Left colon (tissue), 2 donors: Measurements from ENCODE around the gene GRIA4. TPM values are rescaled to one million over a fixed set of nuclear protein-coding genes. Genes with fewer than 3 reads are reported as not detected.

Experiments used
- ATAC-seq: fragments of 200-7000 bp; cut with Tn5 transposase; one replicate; pipeline ENCODE4 v1.9.1; 2020; ENCODE audit warnings: mild to moderate bottlenecking, moderate library complexity
- DNase-seq, 2 donors: peaks; one replicate each; pipeline ENCODE4 v3.0.0-alpha.2; 2020
- intact Hi-C, 2 donors: fragments of 100-400 bp; cut with DNase I in 1 of 2; cut with micrococcal nuclease in 1 of 2; formaldehyde crosslinking; loops; one replicate each; pipeline versions ENCODE4 v1.11.2 to v1.14.0; 2022; cut with DNase I, micrococcal nuclease
- long read RNA-seq: library from polyadenylated mRNA; unstranded; transcript quantifications from one replicate; pipeline ENCODE4 v2.0.0, GENCODE V29; 2021
- total RNA-seq, 2 donors: library from RNA; stranded (reverse); fragmentation: NEBNext Ultra II Directional; extraction: Animal tissue kit (Norgen Biotek cat#: 25700); gene quantifications; one replicate each; pipeline ENCODE4 v1.2.1, GENCODE V29; 2021
- donor health status: DM: no; HTN: no; CAD: no.
- donor health status: DM: yes; HTN: yes; CAD: no.

The GRIA4 gene
- total RNA-seq, result 1 to 10 TPM in 1 of 2 donors, under 1 TPM in 1; 0.89 to 2.5 TPM
- long read RNA-seq, result 0 reads

DNA sequence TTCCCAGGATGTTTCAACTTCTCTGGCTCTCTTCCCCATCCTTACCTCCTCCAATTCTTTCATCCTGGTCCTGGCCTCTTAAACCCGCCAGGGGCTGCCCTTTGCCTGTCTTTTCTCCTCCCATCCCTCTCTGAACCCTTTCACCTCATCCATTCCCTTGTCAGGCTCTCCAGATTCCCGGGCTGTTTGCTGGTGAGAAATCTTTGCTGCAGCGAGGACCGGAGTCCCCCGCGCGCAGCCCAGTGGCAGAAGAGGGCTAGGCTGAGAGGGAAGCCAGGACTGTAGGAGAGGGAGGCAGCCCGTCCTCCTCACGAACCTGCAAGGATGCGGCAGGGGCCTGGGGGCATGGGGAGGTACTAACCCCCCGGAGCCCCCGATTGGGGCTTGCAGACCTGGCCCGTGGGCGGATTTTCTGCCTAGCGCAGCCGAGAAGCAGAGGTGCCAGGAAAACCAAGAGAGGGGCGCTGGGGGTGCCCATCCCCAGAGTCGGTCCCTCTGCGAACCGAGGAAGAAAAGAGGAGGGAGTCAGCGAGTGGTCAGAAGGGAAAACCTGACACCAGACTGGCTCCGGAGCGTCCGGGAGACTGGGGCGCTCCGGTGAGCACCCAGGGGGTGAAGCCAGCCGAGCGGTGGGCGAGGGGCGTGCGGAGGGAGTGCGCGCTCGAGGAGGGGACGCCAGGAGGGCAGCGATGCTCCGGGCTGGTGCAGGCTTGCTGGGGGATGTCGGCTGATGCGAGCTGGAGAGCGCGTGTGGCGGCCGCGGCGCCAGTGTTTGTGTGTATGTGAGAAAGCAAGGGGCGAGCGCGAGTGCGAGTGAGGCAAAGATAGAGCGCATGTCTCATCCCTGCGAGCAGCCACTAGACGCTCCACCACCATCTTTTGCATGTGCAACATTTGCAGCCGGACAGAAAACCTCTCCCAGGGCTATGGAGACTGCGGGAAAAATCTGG, at the start of gene GRIA4:
Gene GRIA4 (plus strand): TSS at position 242 of the 950 bp plus-strand sequence. CDS start 925 bp downstream, outside the sequence.
- DNase-seq (peak in 1 of 2 donors; percentile 7), ATAC-seq (no peak)
- intact Hi-C loops, result no loop called here

DNA sequence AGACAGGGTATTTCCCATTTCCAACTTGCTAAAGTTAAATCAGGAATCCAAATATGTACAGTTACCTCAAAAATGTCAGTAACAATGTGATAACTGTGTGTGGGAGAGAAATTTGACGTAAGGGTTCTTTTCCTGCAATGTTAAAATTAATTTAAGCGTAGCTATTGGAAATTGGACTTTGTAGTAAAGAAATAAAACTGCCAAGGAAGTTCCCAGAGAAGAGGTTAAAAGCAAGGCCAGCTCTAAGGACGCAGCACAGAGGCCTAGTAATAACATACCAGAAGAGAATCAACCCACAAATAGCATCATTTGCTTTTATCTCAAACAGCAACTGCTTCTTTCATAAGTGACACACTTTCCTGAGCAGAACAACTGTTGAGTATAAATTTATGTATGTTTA, 36.8 kb upstream of the GRIA4 start:
- intact Hi-C loops, result no loop called here
- DNase-seq (no peak), ATAC-seq (no peak)

GRCh38 chr11:105574974-105575373, 34.9 kb upstream of the GRIA4 start:
- ATAC-seq (no peak), DNase-seq (no peak)
- intact Hi-C loops, result no loop called here

GRCh38 chr11:105577641-105578040, 32.2 kb upstream of the GRIA4 start:
- intact Hi-C loops, result no loop called here
- DNase-seq, result no peak

DNA sequence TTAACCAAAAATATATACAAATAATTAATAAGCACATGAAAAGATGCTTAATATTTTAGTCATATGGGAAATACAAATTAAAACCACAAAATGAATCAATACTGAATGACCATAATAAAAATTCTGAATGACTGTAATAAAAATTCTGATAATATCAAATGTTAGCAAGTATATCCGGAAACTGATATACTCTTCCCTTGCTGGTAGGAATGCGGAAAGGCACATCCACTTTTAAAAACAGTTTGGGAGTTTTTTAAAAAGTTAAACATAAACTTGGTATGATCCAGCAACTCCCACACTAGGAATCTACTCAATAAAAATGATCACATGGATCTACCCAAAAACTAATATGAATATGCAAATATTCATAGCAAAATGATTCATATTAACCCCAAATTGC, 30.8 kb upstream of the GRIA4 start:
- ATAC-seq (no peak), DNase-seq (no peak)
- intact Hi-C loops, result no loop called here

More at GRCh38 chr11:105577641-105578040, 32.2 kb upstream of the GRIA4 start:
- no peak for ATAC-seq

- no peak for ATAC-seq
- intact Hi-C loops, result no loop called here
- DNase-seq, result no peak
Measured at GRCh38 chr11:105582497-105582896, 27.4 kb upstream of the GRIA4 start.

- no peak for DNase-seq
- no peak for ATAC-seq
- intact Hi-C loops, result no loop called here
Measured at GRCh38 chr11:105588001-105588400, 21.9 kb upstream of the GRIA4 start.

- ATAC-seq (no peak), DNase-seq (no peak)
- intact Hi-C loops, result no loop called here
Measured at GRCh38 chr11:105589346-105589745, 20.5 kb upstream of the GRIA4 start.

DNA sequence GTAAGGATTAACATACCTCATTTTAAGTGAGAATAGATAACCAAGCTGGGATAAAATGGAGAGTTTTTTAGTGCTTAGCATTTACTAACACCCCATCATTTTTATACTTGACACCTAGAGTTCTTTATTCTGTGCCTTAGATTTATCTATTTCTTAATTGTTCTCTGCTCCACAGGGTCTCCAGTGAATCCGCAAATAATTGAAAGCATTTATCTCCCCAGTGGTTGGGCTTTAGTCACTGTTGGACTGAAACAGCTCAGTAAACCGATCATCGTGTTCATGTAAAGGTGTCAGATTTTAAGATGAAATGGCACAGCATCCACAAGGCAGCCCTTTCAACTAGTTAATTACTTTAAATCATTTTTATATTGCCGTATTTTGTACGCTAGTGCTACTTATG, 17.8 kb upstream of the GRIA4 start:
- ATAC-seq, result no peak
- intact Hi-C loops, result no loop called here
- DNase-seq, result no peak

GRCh38 chr11:105598371-105598770, 11.5 kb upstream of the GRIA4 start:
- no peak for ATAC-seq
- DNase-seq, result no peak
- intact Hi-C loops, result no loop called here

- DNase-seq, result no peak
- intact Hi-C loops, result no loop called here
- no peak for ATAC-seq
Measured at GRCh38 chr11:105603156-105603555, 6.7 kb upstream of the GRIA4 start.

DNA sequence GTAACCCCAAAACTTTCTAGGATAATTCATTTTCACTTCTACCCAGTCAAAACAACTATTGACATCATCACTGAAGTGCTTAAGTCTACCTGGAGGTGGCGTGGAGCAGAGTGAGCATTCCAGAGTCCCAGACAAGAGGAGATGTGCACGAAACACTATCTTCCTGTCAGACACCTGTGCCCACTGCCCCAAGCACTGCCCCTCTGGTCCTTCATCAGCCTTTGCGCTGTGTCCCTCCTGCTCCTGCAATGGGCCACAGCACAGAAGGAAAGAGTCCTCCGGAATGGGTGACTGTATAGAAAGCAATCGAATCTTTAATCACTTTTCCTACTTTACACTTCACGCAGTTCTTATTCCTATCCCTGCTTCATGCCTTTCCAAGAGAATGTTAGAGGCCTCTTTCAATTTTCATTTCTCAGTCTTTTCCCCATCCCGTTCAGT, 512 bp upstream of the GRIA4 start:
- DNase-seq, result peak in 1 of 2 donors; percentile 4
- intact Hi-C loops, result no loop called here
- ATAC-seq, result peak; percentile 52

DNA sequence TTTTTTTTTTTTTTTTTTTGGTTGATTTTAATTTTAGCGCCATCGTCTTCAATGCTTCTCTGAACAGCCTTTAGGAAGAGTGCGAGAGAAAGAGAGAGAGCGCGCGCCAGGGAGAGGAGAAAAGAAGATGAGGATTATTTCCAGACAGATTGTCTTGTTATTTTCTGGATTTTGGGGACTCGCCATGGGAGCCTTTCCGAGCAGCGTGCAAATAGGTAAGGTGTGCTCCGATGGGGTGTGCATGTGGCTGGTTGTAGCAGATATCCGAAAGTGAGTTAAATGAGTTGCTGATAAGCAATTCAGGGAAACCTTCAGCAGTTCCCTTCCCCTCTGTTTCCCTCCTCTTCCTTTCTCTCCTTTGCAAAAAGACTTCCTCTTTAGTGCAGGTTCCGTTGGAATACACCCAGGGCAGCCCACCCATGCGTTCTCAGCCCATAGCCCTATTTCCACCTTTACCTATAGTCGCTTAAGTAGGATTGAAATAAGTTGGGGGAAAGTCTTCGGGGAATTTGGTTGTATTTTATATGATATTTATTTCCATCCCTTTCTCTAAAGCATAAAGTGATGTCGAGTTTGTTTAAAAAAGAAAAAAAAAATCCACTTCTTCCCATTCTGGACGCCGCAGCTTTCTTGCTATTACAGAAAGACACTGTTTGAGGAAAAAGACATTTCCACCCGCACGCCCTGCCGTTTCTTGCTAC, 1.1 kb downstream of the GRIA4 start:
- ATAC-seq (no peak), DNase-seq (no peak)
- intact Hi-C loops, result no loop called here

GRCh38 chr11:105611572-105612441, 1.9 kb downstream of the GRIA4 start:
- DNase-seq (no peak), ATAC-seq (no peak)
- intact Hi-C loops, result no loop called here

GRCh38 chr11:105612771-105613170, 2.9 kb downstream of the GRIA4 start:
- ATAC-seq (no peak), DNase-seq (no peak)
- intact Hi-C loops, result no loop called here

DNA sequence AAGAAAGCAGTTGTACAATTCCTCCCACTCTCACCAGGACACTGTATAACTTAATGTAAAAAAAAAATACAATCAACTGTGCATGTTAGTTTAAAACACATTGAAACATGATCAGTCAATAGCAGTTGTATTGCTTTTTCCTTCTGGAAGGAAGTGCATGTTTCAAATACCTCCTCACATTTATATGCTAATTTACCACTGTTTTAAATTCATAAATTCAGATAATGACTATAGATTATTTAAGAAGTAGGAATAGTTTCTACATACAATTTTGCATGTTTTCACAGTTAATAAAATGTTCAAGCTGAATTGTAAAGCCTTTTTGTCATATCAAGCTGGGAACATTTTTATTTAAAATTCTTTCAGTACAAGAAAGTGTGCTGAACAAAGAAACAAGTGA, 3.3 kb downstream of the GRIA4 start:
- intact Hi-C loops, result no loop called here
- ATAC-seq, result no peak
- DNase-seq, result no peak

DNA sequence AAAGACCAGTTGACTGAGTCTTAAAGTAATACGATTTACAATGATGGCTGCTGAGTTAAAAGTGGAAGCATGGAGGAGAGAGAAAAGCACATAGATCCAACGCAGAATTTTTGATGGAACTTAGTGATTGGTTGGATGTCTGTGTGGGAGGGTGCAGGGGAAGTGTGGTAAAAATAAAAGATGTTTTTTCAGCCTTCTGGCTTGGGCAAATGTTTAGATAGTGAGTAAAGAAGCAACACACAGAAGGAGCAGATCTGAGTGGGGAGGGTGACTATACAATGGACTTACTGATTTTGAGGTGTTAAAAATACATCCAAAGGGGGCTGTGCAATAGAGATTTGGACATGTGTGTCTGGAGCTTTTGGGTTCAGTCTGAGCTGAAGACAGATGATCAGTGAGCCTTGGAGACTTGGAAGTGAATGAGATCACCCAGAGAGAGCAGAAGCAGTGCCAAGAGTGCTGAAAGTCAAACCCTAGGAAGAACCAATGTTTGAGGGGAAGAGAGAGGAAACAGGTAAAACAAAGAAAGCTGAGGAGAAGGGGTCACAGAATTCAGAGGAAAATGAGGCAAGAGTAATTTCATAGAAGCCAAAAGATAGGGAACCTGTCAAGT, 8.6 kb downstream of the GRIA4 start:
- no peak for ATAC-seq
- no peak for DNase-seq
- intact Hi-C loops, result no loop called here

GRCh38 chr11:105619556-105619955, 9.7 kb downstream of the GRIA4 start:
- DNase-seq, result no peak
- no peak for ATAC-seq
- intact Hi-C loops, result no loop called here

- DNase-seq (no peak), ATAC-seq (no peak)
- intact Hi-C loops, result no loop called here
Measured at GRCh38 chr11:105622016-105622415, 12.1 kb downstream of the GRIA4 start.
